ENCODE data around the gene COL4A3.
A peak's percentile ranks its signal among the peaks of the same experiment; 100 is the strongest.

COL4A3 gene

GRCh38 chr2:227287771-227288170 is 123.3 kb downstream of the COL4A3 start:
- no peak for DNase-seq (ENCODE audit: low spot score)

DNA sequence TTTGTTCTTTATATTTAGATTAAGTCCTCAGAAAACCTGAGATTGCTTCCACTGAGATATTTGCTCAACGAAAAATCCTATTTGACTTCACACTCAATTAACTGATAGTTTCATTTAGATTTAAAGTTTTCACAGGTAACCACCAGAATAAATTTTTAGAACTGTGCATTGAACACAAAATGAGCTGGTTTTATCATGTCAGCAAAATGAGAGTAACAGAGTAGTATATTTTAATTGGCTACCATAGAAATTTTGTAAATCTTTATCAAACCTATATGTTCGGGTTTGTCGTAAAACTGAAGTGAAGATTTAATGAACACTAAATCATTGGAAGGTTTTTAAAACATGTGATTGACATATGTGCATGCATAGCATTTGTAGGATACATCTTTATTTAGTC is 127.9 kb downstream of the COL4A3 start:
- no peak for DNase-seq (ENCODE audit: low spot score)

DNA sequence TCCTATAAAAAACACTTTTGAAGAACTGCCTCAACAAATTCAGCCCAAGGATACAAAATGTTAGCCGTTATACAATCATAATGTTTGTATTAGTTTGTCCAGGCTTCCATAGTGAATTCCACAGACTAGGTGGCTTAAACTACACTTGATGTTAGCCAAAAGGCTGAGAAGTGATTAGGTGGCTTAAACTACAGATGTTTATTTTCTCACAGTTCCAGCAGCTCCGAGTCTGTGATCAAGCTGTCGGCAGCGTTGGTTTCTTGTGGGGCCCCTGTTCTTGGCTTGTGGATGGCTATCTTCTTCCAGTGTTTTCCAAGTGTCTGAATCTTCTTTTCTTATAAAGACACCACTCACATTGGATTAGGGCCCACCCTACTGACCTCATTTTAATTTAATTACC is 129.1 kb downstream of the COL4A3 start:
- no peak for DNase-seq (ENCODE audit: low spot score)

DNA sequence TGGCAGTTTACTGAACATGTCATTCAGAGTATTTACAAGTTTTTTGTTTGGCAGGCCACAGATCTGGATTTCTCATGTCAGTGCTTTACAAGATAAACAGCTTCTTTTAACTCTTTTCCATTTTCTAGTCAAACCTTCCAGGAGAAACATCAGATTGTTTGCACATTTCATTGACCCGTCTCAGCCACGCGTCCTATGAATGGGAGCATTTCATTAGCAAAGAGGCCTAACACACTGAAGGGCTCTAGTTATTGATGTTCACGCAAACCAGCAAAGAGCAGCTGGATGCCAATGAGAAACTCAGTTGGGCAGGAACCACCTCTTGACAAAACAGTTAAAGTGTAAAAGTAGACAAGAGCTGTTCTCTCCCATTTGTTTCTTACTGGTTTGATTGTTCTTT is 131.4 kb downstream of the COL4A3 start:
- DNase-seq (ENCODE audit: low spot score): no peak

DNA sequence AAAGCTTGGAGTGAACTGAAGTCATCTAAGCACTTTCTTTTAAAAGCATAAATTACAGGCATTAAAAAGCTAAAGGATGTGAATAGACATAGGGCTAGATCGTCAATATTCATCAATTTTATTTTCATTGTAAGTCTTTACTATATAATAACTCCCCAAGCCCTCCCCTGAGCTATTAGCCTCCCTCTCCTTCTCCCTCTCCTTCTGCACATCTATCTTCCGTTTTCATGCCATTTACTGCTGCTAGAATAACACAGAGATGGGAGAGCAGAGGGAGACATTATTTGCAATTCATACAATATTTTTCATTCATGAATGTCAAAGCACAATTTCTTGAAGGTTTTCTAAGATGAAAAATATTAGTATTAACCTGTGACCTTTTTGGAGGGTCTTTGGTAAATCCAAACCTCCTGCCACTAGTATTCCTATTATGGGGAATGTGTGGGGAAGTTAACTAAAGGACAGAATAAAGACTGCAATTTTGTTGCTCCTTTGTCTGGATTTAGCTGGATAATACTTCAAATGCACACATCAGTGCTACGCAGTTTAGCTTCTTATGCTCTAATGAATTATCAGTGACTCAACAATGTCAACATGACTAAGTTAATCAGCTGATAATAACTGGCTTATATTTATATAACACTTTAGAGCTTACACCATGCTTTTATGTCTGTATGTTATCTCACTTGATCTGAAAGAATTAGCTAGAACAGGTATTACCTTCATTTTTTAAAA is 132.4 kb downstream of the COL4A3 start:
- no peak for DNase-seq (ENCODE audit: low spot score)

GRCh38 chr2:227301523-227301922 is 137.1 kb downstream of the COL4A3 start:
- no peak for DNase-seq (ENCODE audit: low spot score)

DNA sequence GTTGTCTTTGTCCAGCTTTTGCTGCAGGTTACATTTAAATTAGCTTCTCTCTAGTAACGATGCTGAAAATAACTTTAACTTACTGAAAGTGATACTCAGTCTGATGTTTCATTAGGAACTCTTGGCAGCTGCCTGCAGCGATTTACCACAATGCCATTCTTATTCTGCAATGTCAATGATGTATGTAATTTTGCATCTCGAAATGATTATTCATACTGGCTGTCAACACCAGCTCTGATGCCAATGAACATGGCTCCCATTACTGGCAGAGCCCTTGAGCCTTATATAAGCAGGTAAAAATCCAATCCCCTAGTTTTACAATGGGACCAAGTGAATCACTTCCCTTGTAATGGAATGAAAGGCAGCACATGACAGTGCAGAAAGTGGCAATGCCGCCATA is 144.4 kb downstream of the COL4A3 start:
- no peak for DNase-seq (ENCODE audit: low spot score)

DNA sequence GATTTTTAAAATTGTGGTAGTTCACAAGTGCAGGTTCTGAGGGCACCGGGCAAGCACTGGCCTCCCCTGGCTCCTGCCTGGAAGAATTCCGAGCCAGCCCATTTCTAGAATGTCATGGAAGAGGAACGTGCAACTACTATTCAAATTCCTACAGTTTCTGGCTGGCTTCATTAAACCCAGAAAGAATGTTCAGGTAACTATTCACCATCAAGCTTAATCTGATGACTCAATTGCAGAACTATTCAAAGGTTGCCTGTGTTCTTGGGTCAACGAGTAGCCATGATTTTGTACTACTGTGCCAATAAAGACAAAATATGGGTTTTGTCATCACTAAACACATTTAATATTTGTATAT is 146.3 kb downstream of the COL4A3 start:
- no peak for DNase-seq (ENCODE audit: low spot score)

DNA sequence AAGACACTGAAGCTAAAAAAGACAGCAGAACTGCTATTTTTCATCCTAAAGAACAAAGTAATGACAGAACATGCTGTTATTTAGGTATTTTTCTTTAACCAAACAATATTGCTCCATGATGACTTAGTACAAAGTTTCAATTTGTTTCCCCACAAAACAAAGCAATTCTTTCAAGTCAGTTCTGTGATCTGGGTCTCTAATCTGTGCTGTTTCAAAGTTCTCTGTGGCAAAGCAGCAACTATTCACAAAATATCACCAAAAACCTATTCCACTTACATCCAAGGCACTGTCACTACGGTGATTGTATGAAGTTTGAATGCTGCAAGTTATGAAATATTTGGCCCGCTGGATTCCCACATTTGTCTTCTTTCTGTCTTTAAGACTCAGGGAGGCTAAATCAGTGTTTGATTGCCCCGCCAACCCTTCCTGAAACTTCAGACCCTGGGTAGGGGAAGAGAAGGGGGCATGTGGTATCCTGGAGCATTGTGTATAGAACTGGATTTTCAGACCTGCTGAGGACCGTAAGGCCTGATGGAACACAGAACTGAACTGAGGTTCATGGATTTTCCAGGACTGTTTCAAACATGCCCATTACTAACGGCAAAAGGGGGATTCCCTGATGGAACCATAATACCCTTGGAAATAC is 147.6 kb downstream of the COL4A3 start:
- DNase-seq (ENCODE audit: low spot score): no peak

- no peak for DNase-seq (ENCODE audit: low spot score)
Observed at GRCh38 chr2:227312579-227312978, 148.2 kb downstream of the COL4A3 start.

DNA sequence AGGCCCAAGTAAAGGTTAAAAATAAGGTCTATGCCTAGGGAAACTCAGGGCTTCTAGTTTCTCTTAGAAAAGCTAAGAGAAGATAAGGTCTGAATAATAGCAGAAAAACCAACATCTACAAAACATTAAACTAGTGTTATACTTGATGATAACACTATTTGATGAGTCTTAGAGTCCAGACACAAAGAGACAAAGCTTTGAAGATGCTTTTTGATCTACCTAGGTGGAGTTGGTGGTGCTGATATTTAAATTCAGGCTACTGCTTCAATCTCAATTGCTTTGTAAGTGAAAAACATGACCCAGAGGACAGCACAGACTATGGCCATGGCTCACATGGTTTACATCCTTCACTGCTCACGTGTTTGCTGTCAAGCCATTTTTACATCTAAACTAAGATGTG is 148.9 kb downstream of the COL4A3 start:
- no peak for DNase-seq (ENCODE audit: low spot score)

GRCh38 chr2:227317834-227318233 is 153.4 kb downstream of the COL4A3 start:
- DNase-seq (ENCODE audit: low spot score): no peak

- no peak for DNase-seq (ENCODE audit: low spot score)
Observed at GRCh38 chr2:227320305-227321094, 156.1 kb downstream of the COL4A3 start.

DNA sequence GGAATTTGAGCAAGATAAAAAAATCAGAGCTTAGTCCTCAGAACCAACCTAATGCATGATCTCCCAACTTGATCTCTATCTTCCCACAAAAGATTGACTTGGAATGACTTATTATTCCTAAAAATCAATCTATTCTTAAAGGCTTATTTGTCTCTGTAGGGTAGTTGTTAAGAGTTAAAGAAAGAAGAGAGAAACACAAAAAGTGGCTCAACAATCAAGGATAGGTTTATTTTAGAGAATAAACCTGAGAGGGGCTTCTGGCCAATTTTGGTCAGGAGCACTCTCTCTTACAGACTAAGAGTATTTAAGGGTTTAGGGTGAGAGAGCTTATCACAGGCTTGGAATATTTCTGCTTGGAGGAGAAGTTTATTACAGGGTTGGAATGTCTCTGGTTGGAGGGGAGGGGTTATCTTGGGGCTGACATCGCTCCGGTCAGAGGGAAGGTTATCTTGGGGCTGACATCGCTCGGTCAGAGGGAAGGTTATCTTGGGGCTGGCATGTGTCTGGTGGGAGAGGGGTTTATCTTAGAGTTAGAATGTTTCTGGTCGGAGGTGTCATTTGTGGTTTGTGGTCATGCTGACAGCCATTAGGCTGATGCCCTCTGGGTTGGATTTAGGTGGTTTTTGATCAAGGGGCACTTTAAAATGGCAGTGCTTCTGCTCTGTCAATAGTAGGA is 158.2 kb downstream of the COL4A3 start:
- no peak for DNase-seq (ENCODE audit: low spot score)

DNA sequence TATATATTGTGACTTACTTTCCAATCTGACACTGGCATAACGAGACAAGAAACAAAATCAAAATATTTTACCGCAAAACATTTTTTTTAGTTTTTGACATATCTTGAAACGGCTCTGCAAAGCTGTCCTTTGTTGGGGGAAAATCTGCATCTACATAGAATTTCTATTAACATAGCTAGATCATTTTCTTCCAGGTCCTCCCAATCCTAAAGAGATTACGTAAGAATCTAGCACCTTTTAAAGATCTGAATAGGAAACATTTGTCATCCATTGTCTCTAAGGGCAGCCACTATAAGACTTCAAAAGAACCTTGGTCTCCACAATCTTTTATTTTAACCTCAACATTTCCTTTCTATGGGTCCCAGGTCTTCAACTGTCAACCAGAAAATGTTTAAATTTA is 159.4 kb downstream of the COL4A3 start:
- no peak for DNase-seq (ENCODE audit: low spot score)

DNA sequence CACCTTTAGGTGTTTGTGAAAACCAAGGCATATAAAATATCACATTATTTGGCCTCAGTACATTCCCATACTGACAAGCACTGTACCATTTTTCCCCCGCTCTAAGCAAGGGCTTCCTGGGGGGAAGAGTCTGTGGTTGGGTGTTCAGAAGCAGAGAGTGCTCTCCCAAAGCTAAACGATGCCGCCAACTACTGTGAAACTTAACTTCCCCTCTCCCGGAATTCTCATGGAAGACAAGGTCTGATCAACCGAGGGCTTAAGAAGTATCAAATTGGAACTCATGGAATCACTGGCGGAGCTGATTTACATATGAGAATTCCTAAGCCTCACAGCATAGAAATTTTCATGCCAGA is 160.2 kb downstream of the COL4A3 start:
- no peak for DNase-seq (ENCODE audit: low spot score)

- DNase-seq (ENCODE audit: low spot score): peak; percentile 88
Observed at GRCh38 chr2:227324995-227325838, 160.8 kb downstream of the COL4A3 start, which contains the start of gene MFF. Gene MFF, plus strand, starts transcription at chr2:227325251. Its CDS starts 5,415 bp downstream, at chr2:227330666.

DNA sequence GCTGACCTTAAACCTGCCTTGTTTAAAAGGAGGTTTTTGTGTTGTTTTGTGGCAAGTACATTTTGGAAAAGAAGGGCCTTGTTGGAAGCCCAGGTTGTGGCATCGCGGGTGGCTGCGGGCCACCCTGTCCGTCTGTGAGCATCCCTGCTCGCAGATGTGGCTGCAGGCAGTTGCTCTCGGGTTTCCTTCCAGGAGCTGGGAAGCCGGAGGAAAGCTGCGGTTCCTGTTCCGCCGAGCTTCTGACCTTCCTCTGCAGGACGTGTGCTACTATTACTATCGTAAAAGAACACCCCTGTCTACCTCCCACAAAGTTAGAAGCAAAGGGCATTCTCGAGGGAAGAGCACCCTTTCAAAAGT is 161.4 kb downstream of the COL4A3 start:
- peak; percentile 45 for DNase-seq (ENCODE audit: low spot score)

DNA sequence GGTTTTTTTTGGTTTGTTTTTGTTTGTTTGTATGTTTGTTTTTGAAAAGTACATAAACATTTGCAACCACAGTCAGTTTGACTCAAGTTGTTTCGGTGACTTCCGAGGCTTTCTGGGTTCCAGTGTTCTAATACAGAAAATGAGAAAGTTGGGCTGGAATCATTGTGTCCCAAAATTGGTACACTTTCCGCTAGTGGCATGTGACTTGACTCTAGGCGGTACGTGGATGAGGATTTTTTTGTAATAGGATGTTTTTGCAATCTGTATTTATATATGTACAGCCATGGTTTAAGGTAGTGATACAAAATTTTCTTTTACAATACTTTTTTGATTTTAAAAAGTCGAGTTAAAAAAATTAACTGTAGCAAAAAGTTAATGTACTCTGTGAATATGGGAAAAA is 162.4 kb downstream of the COL4A3 start:
- DNase-seq (ENCODE audit: low spot score): no peak

GRCh38 chr2:227335713-227336112 is 171.3 kb downstream of the COL4A3 start:
- DNase-seq (ENCODE audit: low spot score): no peak

- DNase-seq (ENCODE audit: low spot score): no peak
Observed at GRCh38 chr2:227337442-227337841, 173.0 kb downstream of the COL4A3 start.

Measured in SK-N-DZ (cell line).